ENCODE results near the gene PTGES2. TPM values are rescaled to one million over a fixed set of nuclear protein-coding genes. Genes with fewer than 3 reads are reported as not detected.
A peak's percentile ranks its signal among the peaks of the same experiment; 100 is the strongest.

PTGES2 gene
- total and polyA plus RNA-seq, 2 of the 13 experiments (the other 11 are each of a cell fraction or from before 2014, with no cell fraction given): 63.7 to 79.8 TPM

GRCh38 chr9:128127990-128128835 is 684 bp upstream of the PTGES2 start:
- FAIRE-seq (peak; percentile 15), ATAC-seq (peak; percentile 71), DNase-seq (ENCODE audit: low spot score) (peak; percentile 88)
- peaks cover 56% of the 10 kb centered on the region for H3K4me1 ChIP-seq (ENCODE audit: insufficient read depth, low read length)
- no peaks in the 10 kb centered on the region for H3K27me3 ChIP-seq (ENCODE audit: control insufficient read depth in 1 of 2, insufficient read depth in 2 of 2, low read length in 2 of 2)
- peak overlapping the region; percentile 95 for H3K9ac ChIP-seq (ENCODE audit: insufficient read depth, low read depth, low read length)
- H3K27ac ChIP-seq (ENCODE audit: extremely low read length, insufficient read depth, low read length): peak overlapping the region; percentile 99
- in situ Hi-C loops (cut with HindIII; ENCODE audit: extremely low pct_ligation_motif_present, low pct_unique_long_range_greater_than_20kb): no loop called here
- H3K9me3 ChIP-seq (ENCODE audit: low read length): no peaks in the 10 kb centered on the region
- TSS peak; percentile 42 for BruUV-seq (replicated peaks)
- H3K4me2 ChIP-seq (ENCODE audit: low read depth, low read length): peak overlapping the region; percentile 87
- 0% methylated on average over 5 of the region's 82 CpGs for WGBS (ENCODE audit: low lambda C conversion rate)
- intact Hi-C loops (cut with micrococcal nuclease; ENCODE audit: unreplicated experiment): loop anchor here (1.0 kb wide), 1 partner anchor 11 kb away; no protein-coding TSS in a partner anchor
- H2AFZ ChIP-seq (ENCODE audit: low read length): no peak overlapping the region
- H3K4me3 ChIP-seq (replicated peaks in 1 of 3; ENCODE audit: insufficient read depth in 1 of 3, low read depth in 2 of 3, low read length in 3 of 3): peak overlapping the region; percentile 96 to 99 (median 97)
- peaks cover 1 to 14% of the 10 kb centered on the region in 2 experiments; a peak in 3 of 5 replicates for H3K36me3 ChIP-seq (replicated peaks in 1 of 2; ENCODE audit: control insufficient read depth in 1 of 2, insufficient read depth in 2 of 2, low read length in 2 of 2)
- CTCF ChIA-PET (ENCODE audit: low intra/inter-chr PET ratio, low total read pairs): interaction anchor here (1.4 kb wide), 1 partner anchor 11 kb away, joined by 3 read pairs; no protein-coding TSS in a partner anchor
- H3K79me2 ChIP-seq (ENCODE audit: insufficient read depth, low read length): peaks cover 23% of the 10 kb centered on the region
- H4K20me1 ChIP-seq (ENCODE audit: insufficient read depth, low read length): peaks cover 4% of the 10 kb centered on the region; the same call in 1 of the 2 replicates
- POLR2A ChIA-PET: interaction anchor here (0.7 to 1.6 kb wide), 17 partner anchors 9 to 212 kb away, joined by 3 to 17 read pairs (median 6); partner anchors contain the start of genes BBLN, GOLGA2, ST6GALNAC4 and SWI5
- TF ChIP-seq MIER3 (CRISPR knock-in tag; IDR thresholded peaks at IDR 0.05; ENCODE audit: borderline replicate concordance) (no peak), E2F1 (CRISPR knock-in tag; IDR thresholded peaks at IDR 0.05) (peak; percentile 49), SATB2 (CRISPR knock-in tag; IDR thresholded peaks at IDR 0.05) (no peak), NPAS2 (CRISPR knock-in tag; IDR thresholded peaks at IDR 0.05; ENCODE audit: borderline replicate concordance) (no peak), ZNF44 (CRISPR knock-in tag; IDR thresholded peaks at IDR 0.05) (no peak), ZNF782 (CRISPR knock-in tag; IDR thresholded peaks at IDR 0.05; ENCODE audit: borderline replicate concordance) (no peak), KDM1A (CRISPR knock-in tag; IDR thresholded peaks at IDR 0.05) (no peak), ZNF800 (CRISPR knock-in tag; IDR thresholded peaks at IDR 0.05) (no peak), PRDM10 (CRISPR knock-in tag; IDR thresholded peaks at IDR 0.05; ENCODE audit: low read depth) (peak; percentile 41; the same call in 1 of the 2 replicates), NFATC3 (CRISPR knock-in tag; IDR thresholded peaks at IDR 0.05) (no peak), ZNF737 (CRISPR knock-in tag; IDR thresholded peaks at IDR 0.05; ENCODE audit: borderline replicate concordance) (no peak), ZNF724P (CRISPR knock-in tag; IDR thresholded peaks at IDR 0.05; ENCODE audit: borderline replicate concordance) (peak; percentile 63; the same call in 1 of the 2 replicates), ZNF75D (CRISPR knock-in tag; IDR thresholded peaks at IDR 0.05; ENCODE audit: borderline replicate concordance) (no peak), ZNF12 (CRISPR knock-in tag; IDR thresholded peaks at IDR 0.05) (no peak), ZNF10 (CRISPR knock-in tag; IDR thresholded peaks at IDR 0.05; ENCODE audit: borderline replicate concordance, low read depth) (no peak), HOXA3 (CRISPR knock-in tag; IDR thresholded peaks at IDR 0.05) (no peak; the same call in 1 of the 2 replicates), ZNF468 (CRISPR knock-in tag; IDR thresholded peaks at IDR 0.05) (no peak)
